ENCODE results near the gene MGAT5.

MGAT5 gene

GRCh38 chr2:134405611-134406081, 151.8 kb downstream of the MGAT5 start (continued):
- no peak for TF ChIP-seq TSHZ2 (CRISPR knock-in tag; IDR thresholded peaks at IDR 0.05)
- TF ChIP-seq ZFP3 (CRISPR knock-in tag; IDR thresholded peaks at IDR 0.05) = no peak

- ATAC-seq = no peak
Measured at GRCh38 chr2:134406311-134406710, 152.4 kb downstream of the MGAT5 start.

GRCh38 chr2:134406736-134407135, 152.9 kb downstream of the MGAT5 start:
- ATAC-seq = no peak
- TF ChIP-seq PPARA (CRISPR knock-in tag; IDR thresholded peaks at IDR 0.05; ENCODE audit: borderline replicate concordance) (no peak), SNAI2 (CRISPR knock-in tag; IDR thresholded peaks at IDR 0.05) (no peak), ZNF8 (CRISPR knock-in tag; IDR thresholded peaks at IDR 0.05) (no peak), ARNTL (CRISPR knock-in tag; IDR thresholded peaks at IDR 0.05; ENCODE audit: borderline replicate concordance, low read depth) (no peak)

More at GRCh38 chr2:134406311-134406710, 152.4 kb downstream of the MGAT5 start:
- TF ChIP-seq TOX (CRISPR knock-in tag; IDR thresholded peaks at IDR 0.05; ENCODE audit: borderline replicate concordance) (no peak), TSHZ2 (CRISPR knock-in tag; IDR thresholded peaks at IDR 0.05) (no peak), TCF4 (CRISPR knock-in tag; IDR thresholded peaks at IDR 0.05; ENCODE audit: borderline replicate concordance) (no peak)

- no peak for TF ChIP-seq TOX (CRISPR knock-in tag; IDR thresholded peaks at IDR 0.05; ENCODE audit: borderline replicate concordance)
- TF ChIP-seq CSDC2 (CRISPR knock-in tag; IDR thresholded peaks at IDR 0.05) = no peak
- ATAC-seq = no peak
Measured at GRCh38 chr2:134407154-134407890, 153.4 kb downstream of the MGAT5 start.

- TF ChIP-seq ZNF8 (CRISPR knock-in tag; IDR thresholded peaks at IDR 0.05) (no peak), TCF4 (CRISPR knock-in tag; IDR thresholded peaks at IDR 0.05; ENCODE audit: borderline replicate concordance) (no peak), ESRRG (CRISPR knock-in tag; IDR thresholded peaks at IDR 0.05) (no peak), ISL1 (CRISPR knock-in tag; IDR thresholded peaks at IDR 0.05) (no peak), ZNF70 (CRISPR knock-in tag; IDR thresholded peaks at IDR 0.05) (no peak), ZC3H10 (CRISPR knock-in tag; IDR thresholded peaks at IDR 0.05) (no peak), CSDC2 (CRISPR knock-in tag; IDR thresholded peaks at IDR 0.05) (no peak), ZNF565 (CRISPR knock-in tag; conservative IDR thresholded peaks at IDR 0.05; ENCODE audit: low read depth) (no peak), TOX (CRISPR knock-in tag; IDR thresholded peaks at IDR 0.05; ENCODE audit: borderline replicate concordance) (no peak), ZFP3 (CRISPR knock-in tag; IDR thresholded peaks at IDR 0.05) (no peak), ARNTL (CRISPR knock-in tag; IDR thresholded peaks at IDR 0.05; ENCODE audit: borderline replicate concordance, low read depth) (no peak)
- ATAC-seq = no peak
Measured at GRCh38 chr2:134408386-134408785, 154.5 kb downstream of the MGAT5 start.

- no peak for ATAC-seq
- TF ChIP-seq TCF4 (CRISPR knock-in tag; IDR thresholded peaks at IDR 0.05; ENCODE audit: borderline replicate concordance) (no peak), ZNF8 (CRISPR knock-in tag; IDR thresholded peaks at IDR 0.05) (no peak), CSRNP3 (CRISPR knock-in tag; IDR thresholded peaks at IDR 0.05) (no peak), POU6F1 (CRISPR knock-in tag; IDR thresholded peaks at IDR 0.05; ENCODE audit: borderline replicate concordance, low read depth) (no peak), TOX (CRISPR knock-in tag; IDR thresholded peaks at IDR 0.05; ENCODE audit: borderline replicate concordance) (no peak), ZFP3 (CRISPR knock-in tag; IDR thresholded peaks at IDR 0.05) (no peak), ARNTL (CRISPR knock-in tag; IDR thresholded peaks at IDR 0.05; ENCODE audit: borderline replicate concordance, low read depth) (no peak), ZNF70 (CRISPR knock-in tag; IDR thresholded peaks at IDR 0.05) (no peak), PATZ1 (CRISPR knock-in tag; IDR thresholded peaks at IDR 0.05; ENCODE audit: borderline replicate concordance) (no peak), ZFP30 (CRISPR knock-in tag; IDR thresholded peaks at IDR 0.05) (no peak), CSDC2 (CRISPR knock-in tag; IDR thresholded peaks at IDR 0.05) (no peak), OSR1 (CRISPR knock-in tag; IDR thresholded peaks at IDR 0.05) (no peak), PPARA (CRISPR knock-in tag; IDR thresholded peaks at IDR 0.05; ENCODE audit: borderline replicate concordance) (no peak)
Measured at GRCh38 chr2:134408791-134409190, 154.9 kb downstream of the MGAT5 start.
